Measurements from ENCODE around the gene UQCC2.

GRCh38 chr6:33672808-33673207 is 38.7 kb downstream of the UQCC2 start:
- no peak for TF ChIP-seq CTCF (IDR thresholded peaks at IDR 0.05)
- TF ChIP-seq ZFX (IDR thresholded peaks at IDR 0.05; ENCODE audit: borderline replicate concordance), result no peak

Measured in 22Rv1 (cell line).